Measurements from ENCODE around the gene DAB2IP. TPM values are rescaled to one million over a fixed set of nuclear protein-coding genes. Genes with fewer than 3 reads are reported as not detected.

DAB2IP gene
- 20.6 and 25.3 TPM in 2 replicates for total RNA-seq

GRCh38 chr9:121651295-121652020, at the start of gene DAB2IP:
Gene DAB2IP (plus strand): TSS chr9:121651634. CDS start chr9:121651776, 142 bp downstream.

Other genes with a start within 250 kb of the DAB2IP start
- gene GGTA1, start 151.8 kb upstream of the DAB2IP start, total RNA-seq = 0.10 and 0.13 TPM in 2 replicates